HG02623 (cell line): Measurements from ENCODE around the gene EPHA1.
A peak's percentile ranks its signal among the peaks of the same experiment; 100 is the strongest.
"Not testable (repeated sequence)": the region's sequence is repeated elsewhere in the genome, so short reads cannot be mapped to it uniquely, and the experiment has no call there.

Experiments used
- ATAC-seq: cut with Tn5 transposase; IDR thresholded peaks from one replicate; pipeline ENCODE4 v1.9.1; 2021; ENCODE audit warnings: moderate library complexity; ENCODE audit not compliant: unreplicated experiment

The EPHA1 gene

GRCh38 chr7:143433759-143434158 lies 25.1 kb upstream of the EPHA1 start:
- ATAC-seq, result no peak

GRCh38 chr7:143431109-143431508 lies 22.5 kb upstream of the EPHA1 start:
- no peak for ATAC-seq

- ATAC-seq, result no peak
These were observed 21.4 kb upstream of the EPHA1 start for GRCh38 chr7:143429770-143430698.

GRCh38 chr7:143426479-143427142 lies 18.0 kb upstream of the EPHA1 start:
- ATAC-seq, result no peak

- not testable (repeated sequence) for ATAC-seq
These were observed 15.8 kb upstream of the EPHA1 start for GRCh38 chr7:143424476-143424875.

GRCh38 chr7:143422033-143422432 lies 13.4 kb upstream of the EPHA1 start:
- ATAC-seq, result no peak

- not testable (repeated sequence) for ATAC-seq
These were observed 12.0 kb upstream of the EPHA1 start for GRCh38 chr7:143420624-143421023.

GRCh38 chr7:143419880-143420279 lies 11.2 kb upstream of the EPHA1 start:
- ATAC-seq, result no peak

- ATAC-seq, result no peak
These were observed 10.2 kb upstream of the EPHA1 start for GRCh38 chr7:143418681-143419458.

GRCh38 chr7:143417734-143418383 lies 9.2 kb upstream of the EPHA1 start:
- ATAC-seq, result no peak

- peak; percentile 51 for ATAC-seq
These were observed 8.0 kb upstream of the EPHA1 start for GRCh38 chr7:143416565-143417149.

- ATAC-seq, result no peak
These were observed 7.2 kb upstream of the EPHA1 start for GRCh38 chr7:143415742-143416397.

- ATAC-seq, result not testable (repeated sequence)
These were observed 6.6 kb upstream of the EPHA1 start for GRCh38 chr7:143415209-143415608.

- ATAC-seq, result no peak
These were observed 4.5 kb upstream of the EPHA1 start for GRCh38 chr7:143413123-143413522.

- no peak for ATAC-seq
These were observed 3.5 kb upstream of the EPHA1 start for GRCh38 chr7:143411976-143412708.

- ATAC-seq, result no peak
These were observed 1.9 kb upstream of the EPHA1 start for GRCh38 chr7:143410521-143411004.

- no peak for ATAC-seq
These were observed 387 bp downstream of the EPHA1 start for GRCh38 chr7:143408252-143408685.

GRCh38 chr7:143407287-143408251 lies 1.1 kb downstream of the EPHA1 start:
- no peak for ATAC-seq
